Left lobe of liver (tissue), 2 donors: ENCODE measurements around the gene GFI1. TPM values are rescaled to one million over a fixed set of nuclear protein-coding genes. Genes with fewer than 3 reads are reported as not detected.
"Not testable (repeated sequence)": the region's sequence is repeated elsewhere in the genome, so short reads cannot be mapped to it uniquely, and the experiment has no call there.

ENCODE experiments used
- ATAC-seq: fragments of 200-7000 bp; cut with Tn5 transposase; one replicate; pipeline ENCODE4 v1.9.1; 2020; ENCODE audit warnings: mild to moderate bottlenecking, moderate library complexity
- DNase-seq: peaks from one replicate; pipeline ENCODE4 v3.0.0-alpha.2; 2020; ENCODE audit warnings: low spot score
- total RNA-seq: library from RNA; stranded (reverse); gene quantifications from one replicate; pipeline ENCODE4 v1.2.1, GENCODE V29; 2021
- donor health status: DM: no; HTN: no; CAD: no; lungs with moderate emphysema.
- donor health status: DM: no; HTN: yes; CAD: no.

Gene GFI1
- total RNA-seq, 1 donor from 2014 or later, result 0.38 TPM

DNA sequence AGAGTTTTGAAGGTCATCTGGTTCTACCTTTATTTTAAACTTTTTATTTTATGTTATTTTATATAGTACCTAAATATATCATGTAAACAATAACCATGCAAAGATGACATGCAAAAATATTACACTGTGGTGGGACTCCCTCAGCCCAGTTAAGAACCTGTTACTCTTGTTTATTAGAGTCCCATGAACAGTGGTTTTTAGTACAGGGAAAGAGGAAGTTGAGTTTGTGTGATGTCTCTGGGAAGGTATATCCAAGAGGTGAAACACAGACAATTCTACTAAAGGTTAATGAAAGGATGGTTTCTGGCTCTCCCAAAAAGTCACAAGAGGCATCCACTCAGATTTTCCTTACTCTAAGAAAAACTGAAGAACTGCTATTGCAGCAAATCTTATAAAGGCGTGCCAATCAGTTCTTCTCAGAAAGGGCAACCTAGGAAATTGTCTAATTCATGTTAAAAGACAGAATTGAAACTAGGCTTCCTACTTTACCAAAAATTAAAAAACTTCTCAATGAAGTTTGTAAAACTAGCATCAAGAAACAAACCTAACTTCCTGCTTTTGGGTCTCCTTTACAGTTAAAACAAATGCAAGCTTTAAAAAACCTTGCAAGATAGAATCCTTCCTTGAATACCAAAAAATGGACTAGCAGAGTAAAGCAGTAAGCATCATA is 19.9 kb downstream of the GFI1 start:
- DNase-seq (no peak), ATAC-seq (no peak)

DNA sequence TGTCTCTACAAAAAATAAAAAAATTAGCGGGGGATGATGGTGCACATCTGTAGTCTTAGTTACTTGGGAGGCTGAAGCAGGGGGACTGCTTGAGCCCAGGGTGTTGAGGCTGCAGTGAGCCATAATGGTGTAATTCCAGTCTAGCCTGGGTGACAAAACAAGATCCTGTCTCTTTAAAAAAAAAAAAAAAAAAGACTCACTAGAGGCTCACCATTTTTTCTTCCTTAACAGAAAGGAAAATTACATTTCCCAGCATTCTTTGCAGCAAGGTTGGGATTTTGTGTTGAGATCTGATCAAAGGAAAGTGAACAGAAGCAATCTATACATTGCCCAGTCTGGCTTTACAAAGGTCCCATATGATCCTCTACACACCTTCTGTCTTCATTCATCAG is 21.5 kb downstream of the GFI1 start:
- ATAC-seq (no peak), DNase-seq (no peak)

DNA sequence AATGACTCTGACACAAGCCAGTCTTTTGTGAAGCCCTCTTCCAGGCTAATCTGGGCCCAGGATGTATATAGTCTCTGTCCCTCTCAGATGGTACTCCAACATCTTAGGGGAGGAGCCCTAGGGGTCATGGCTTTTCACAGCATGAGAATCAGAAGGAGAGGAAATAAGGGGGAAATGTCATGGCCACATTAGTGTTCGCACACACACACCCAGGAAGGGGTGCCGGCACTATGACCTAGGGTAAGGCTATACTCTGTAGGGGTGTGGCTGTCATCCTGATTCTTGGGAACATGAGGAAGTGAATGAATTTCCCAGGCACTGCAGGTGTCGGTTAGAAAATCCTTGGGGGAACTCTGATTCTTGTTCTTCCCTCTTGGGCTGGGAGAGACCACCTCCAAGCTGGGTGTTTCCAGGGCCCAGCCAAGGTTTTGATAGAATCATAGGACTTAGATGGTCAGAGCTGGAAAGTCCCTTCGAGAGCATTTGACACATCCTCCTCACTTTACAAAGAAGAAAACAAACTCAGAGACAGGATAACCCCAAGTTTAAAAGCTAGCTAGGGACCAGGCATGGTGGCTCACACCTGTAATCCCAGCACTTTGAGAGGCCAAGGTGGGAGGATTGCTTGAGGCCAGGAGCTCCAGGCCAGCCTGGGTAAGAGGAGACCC is 22.0 kb downstream of the GFI1 start:
- no peak for DNase-seq
- ATAC-seq, result no peak

DNA sequence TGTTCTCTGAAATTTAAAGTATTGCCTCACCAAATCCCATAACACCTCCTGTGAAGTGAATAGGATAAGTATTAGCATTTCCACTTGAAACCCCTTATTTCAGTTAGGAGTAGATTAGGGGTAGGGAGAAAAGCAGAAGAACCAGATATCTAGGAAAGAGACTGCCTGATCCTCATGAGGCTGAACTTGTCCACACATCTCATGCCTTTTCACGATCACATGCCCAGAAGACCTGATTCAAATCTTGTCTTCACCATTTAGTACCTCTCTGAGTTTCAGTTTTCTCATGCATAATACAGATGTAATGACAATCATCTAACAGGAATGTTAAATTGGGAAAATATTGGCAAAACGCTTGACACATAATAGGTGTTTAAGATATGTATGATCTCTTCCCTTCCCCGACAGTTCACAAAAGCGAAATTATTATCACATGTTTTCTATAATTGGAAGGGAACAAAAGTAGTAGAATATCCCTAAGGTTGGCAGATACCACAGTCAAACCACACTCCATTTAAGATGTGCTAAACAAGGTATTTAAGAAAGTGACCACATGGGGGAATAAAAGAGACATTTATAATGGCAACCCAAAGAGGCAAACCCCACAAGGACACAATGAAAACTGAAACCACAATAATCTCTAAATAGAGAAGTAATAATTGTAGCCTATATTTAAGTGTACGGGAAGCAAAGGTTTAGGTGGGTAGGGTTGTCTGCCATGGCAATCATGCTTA is 25.2 kb downstream of the GFI1 start:
- DNase-seq (no peak), ATAC-seq (peak; percentile 34)

DNA sequence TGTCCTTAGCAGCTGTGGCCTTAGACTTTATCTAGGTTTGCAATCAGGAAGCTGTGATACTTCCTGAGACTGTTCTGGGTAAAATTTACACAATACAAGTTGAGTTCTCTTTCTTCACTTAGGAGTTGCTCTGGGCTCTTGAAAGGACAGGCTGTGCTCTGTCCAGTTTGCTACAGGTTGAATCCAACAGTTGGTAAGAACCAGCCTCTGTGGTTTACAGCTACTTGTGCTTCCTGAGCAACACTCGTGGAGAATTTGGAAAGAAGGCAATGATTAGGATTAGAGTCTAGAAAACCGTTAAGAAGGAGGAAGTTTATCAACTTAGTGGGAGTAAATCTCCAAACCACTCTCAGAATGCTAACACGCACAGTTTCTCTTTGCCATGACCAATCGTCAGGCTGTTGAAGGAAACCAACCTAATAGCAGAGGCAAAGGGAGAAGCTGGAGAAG is 26.8 kb downstream of the GFI1 start:
- ATAC-seq, result peak; percentile 28
- DNase-seq, result no peak

DNA sequence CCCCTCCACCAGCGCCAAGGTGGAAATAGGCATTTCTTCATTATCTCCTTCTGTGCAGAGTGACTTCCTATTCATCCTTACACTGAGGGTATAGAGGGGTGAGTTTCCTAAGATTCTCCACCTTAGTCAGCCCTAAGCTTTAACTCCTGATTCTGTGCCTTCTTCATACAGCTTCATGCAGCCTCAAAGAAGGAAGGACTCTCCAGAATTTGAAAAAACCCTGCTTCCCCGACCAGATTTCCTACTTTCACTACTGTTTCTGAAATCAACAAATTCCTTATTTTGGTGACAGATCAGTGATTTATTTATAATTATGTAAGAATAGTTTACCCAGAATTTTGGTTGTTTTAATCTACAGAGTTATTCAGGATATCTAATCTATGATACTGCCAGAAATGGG is 28.6 kb downstream of the GFI1 start:
- no peak for ATAC-seq
- no peak for DNase-seq

DNA sequence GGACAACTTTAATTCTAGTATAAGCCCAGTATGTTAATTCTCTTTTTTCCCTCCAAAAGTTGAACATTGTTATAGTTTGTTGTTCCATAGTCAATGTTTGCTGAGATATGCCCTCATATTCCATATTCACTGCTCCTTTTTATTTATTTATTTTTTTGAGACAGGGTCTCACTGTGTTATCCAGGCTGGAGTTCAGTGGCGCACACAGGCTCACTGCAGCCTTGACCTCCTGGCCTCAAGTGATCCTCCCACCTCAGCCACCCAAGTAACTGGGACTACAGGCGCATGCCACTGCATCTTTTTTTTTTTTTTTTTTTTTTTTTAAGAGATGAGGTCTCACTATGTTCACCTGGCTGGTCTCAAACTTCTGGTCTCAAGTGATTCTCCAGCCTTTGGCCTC is 38.7 kb downstream of the GFI1 start:
- ATAC-seq (no peak), DNase-seq (no peak)

DNA sequence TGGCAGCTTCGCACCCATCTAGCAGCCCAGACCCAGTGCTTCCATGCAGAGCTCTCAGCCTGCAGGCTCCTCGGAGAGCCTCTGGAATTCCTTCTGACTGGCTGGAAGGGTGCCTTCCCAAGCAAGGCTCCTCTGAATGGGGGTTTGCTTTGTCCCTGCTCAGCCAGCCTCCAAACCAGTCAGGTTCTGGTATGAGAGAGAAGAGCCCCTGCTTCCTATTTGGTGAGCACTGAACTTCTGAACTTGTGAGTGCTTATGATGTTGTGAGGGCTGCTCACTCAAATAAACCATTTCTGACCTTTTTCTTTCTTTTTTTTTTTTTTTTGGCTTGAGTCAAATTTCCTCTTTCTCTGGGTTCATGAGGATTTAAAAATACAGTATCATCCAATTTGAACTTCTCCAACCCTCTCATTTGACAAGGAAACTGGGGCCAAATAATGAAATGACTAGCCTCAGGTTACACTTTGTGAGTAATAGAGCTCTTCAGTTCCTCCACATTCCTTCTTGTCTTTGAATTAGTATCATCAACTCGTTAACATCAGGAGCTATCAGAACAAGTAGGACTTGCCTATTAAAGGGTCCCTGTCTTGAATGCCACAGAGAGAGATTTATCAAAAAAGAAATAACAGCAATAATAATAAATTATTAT is 39.6 kb downstream of the GFI1 start:
- ATAC-seq (peak; percentile 33), DNase-seq (no peak)

DNA sequence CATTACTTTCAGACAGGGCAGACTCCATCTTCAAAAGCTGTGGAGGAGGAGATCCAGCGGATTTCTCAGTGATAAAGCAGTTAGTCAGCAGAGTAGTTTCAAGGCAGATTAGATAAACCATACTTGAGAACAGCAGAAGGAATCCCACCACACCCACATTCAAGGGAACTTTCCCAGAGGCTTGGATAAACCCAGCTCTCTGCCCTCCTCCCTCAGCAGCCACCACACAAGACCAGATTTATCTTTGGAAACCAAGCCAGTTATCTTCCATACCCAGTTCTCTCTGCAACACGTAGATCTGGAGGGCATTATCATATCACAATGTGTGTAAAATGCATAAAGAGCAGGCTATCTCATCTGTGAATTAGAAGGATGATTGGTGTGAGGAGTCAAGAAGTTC is 40.2 kb downstream of the GFI1 start:
- ATAC-seq (no peak), DNase-seq (no peak)

DNA sequence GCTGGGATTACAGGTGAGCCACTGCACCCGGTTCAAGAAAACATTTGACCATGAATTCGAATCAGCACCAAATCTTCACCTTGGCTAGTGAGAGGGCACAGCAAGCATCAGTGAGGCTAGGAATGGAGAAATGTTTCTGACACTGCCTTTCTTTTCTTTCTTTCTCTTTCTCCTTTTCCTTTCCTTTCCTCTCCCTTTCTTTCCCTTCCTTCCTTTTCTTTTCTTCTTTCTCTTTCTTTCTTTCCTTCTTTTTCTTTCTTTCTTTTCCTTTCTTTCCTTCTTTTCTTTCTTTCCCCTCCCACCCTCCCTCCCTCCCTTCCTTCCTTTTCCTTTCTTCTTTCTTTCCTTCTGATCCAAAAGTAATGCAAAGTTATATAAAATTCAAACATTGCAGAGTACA is 40.9 kb downstream of the GFI1 start:
- ATAC-seq (no peak), DNase-seq (no peak)

DNA sequence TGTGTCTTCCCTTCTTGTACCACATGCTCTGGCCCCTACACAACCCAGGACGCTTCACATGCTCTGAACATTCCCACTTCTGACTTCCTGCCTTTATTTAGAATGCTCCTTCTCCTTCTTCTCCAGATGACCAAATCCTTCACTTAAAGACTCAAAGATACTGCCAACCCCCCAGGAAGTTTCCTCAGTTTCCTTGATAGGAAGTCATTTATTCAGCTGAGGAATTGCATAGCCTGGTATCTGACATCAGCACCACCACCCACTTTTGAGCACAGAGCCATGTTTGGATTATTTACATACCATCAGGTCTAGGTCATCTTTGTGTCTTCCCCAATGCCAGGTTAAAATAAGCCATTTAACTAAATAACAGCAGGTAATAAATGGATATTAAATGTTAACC is 42.4 kb downstream of the GFI1 start:
- no peak for ATAC-seq
- no peak for DNase-seq

DNA sequence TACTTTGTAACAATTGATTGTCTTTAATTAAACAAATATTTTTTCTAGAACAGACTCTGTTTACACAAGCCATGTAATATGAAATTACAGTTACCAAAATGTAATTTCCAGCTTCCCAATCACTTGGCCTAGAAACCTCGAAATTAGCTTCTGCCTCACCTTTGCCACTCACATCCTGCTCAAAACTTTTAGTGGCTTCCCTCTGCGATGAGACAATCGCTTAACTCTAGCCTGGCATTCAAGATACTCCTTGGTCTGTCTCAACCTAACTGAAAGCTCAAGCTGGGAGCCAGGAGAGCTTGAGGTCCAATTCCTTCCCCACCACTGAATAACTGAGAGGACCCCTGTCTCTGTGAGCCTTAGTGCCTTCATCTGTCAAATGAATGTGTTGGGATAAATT is 42.8 kb downstream of the GFI1 start:
- ATAC-seq, result no peak
- DNase-seq, result no peak

DNA sequence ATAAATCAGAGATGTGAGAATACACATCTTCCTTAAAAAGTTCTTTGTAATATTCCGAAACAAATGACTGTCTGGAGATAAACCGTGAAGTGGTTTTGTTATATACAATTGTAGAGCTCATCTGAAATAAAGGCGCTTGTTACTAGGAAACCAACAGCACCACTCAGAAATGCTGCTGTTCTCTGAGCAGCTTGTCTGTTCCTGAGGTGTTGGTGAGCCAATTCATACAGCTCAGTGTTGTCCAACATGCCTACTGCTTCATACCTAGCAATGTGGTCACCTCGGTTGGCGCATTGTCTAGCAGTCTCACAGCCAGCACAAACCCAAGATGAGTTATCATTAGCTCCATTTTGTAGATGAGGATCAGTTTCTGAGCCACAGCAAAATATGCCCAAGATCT is 44.4 kb downstream of the GFI1 start:
- DNase-seq (no peak), ATAC-seq (no peak)

DNA sequence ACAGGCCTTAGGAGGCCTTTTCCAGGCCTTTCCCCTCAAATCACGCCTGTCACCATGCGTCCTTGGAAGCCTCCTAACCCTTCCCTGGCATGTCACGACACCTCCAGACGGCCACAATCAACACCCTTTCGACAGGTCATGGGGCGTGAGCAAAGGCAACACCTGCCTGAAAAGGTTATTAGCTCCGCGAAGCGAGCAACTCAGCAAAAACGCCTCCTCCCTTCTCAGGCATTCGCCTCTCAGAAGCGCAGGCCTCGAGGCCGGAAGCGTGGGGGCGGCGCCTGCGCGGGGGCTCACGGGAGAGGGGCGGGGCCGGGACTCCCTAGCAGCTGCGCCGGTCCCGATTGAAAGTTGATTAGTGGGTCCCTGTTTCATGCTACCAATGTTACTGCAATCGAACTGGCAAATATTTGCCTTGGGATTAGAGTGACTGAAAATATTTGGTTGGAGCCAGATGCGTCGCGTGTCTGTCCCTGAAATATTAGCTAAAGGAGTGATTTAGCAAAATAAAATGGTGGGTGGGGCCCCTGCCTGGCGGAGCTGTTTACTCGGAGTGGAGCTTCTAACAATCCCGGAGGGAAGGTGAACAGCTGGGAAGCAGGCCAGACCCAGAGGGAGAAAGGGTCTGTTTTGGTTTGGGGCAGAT is 44.9 kb downstream of the GFI1 start:
- peak; percentile 64 for ATAC-seq
- no peak for DNase-seq

DNA sequence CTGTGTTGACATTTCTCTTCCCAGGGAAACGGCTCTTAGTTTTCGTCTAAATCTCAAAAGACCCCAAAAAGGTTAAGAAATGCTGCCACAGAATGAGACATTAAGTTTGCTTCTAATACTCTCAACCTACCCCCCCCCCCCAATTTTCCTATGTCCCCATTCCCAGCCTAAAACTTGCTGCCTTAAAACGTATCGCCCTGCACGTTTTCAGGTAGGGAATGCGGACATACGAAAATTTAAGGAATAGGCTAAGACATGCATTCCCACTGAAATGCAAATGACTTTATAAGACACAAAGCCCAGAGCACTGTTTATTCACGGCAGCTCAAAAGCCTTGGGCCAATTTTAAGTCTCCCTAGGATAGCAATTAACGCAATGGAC is 45.4 kb downstream of the GFI1 start:
- ATAC-seq, result no peak
- DNase-seq, result no peak

DNA sequence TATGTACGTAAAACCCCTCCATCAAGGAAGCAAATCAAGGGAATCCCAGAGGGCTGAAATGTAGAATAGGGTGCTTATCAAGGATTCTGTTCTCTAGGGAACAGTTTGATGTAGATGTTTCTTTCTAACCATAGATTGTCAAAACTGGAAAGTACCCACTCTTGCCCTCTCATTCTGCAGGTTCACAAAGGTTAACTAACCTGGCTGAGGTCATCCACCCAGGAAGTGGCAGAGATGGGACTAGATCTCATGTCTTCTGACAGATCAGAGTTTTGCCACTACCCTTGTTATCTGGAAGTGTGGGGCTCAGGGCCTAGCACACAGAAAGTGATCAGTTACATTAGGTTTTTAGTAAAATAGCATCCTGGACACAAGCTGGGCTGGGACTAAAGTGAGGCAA is 47.4 kb downstream of the GFI1 start:
- DNase-seq, result no peak
- ATAC-seq, result no peak

DNA sequence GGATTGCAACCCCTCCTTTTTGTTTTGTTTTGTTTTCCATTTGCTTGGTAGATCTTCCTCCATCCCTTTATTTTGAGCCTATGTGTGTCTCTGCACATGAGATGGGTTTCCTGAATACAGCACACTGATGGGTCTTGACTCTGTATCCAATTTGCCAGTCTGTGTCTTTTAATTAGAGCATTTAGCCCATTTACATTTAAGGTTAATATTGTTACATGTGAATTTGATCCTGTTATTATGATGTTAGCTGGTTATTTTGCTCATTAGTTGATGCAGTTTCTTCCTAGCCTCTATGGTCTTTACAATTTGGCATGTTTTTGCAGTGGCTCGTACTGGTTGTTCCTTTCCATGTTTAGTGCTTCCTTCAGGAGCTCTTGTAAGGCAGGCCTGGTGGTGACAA is 52.2 kb downstream of the GFI1 start:
- not testable (repeated sequence) for DNase-seq, ATAC-seq

DNA sequence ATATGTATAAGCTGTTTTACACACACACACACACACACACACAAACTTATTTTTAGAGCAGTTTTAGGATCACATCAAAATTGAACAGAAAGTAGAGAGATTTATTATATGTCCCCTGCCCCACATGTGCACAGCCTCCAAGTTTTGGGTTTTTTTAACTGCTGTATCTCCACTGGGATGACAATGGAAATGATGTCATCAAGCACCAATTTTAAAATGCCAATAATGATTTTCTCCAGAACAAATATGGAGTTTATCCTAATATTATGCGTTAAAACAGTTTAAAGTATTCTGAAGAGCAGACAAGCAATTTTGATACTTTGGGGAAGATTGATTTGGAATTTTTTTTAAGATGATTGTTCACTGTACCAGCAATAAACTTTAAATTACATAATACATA is 56.7 kb downstream of the GFI1 start:
- no peak for ATAC-seq
- DNase-seq, result no peak

DNA sequence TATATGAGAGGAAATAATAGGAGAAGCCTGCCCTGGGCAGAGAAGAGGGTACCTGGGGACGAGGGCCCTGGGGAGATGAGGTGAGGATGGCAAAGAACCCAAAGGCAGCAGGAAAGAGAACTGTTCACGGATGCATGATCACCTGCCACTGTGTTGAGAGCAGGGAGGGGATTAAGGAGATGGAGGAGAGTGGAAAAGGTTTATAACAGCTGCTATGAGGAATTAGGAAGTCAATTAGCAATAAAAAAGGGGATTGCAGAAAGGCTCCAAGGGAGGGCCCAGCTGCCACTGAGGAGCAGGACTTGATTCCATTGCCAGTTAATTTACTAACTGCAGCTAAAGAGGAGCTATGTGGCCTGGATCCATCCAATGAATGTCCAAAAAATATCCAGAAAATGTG is 61.1 kb downstream of the GFI1 start:
- ATAC-seq (no peak), DNase-seq (no peak)
